ENCODE measurements around the gene COG5.

COG5 gene

GRCh38 chr7:107168233-107169119 is 395.2 kb downstream of the COG5 start, which contains the start of gene HBP1:
Gene HBP1, plus strand, starts transcription at chr7:107169003. Its CDS starts 10,891 bp downstream, at chr7:107179894.
- H2BK120ac ChIP-seq (ENCODE audit: insufficient read depth, low read length, poor library complexity), result peak within 1 kb of the TSS; percentile 83
- H2BK5ac ChIP-seq (ENCODE audit: low read depth, low read length, poor library complexity), result peak within 1 kb of the TSS; percentile 86
- H3K79me2 ChIP-seq (ENCODE audit: control insufficient read depth, insufficient read depth, low read length, poor library complexity), result peaks cover 5% of the 10 kb centered on the region
- H3K27ac ChIP-seq (ENCODE audit: low read depth, low read length), result peak within 1 kb of the TSS; percentile 93
- H3K4me1 ChIP-seq (ENCODE audit: control insufficient read depth in 1 of 2, insufficient read depth in 2 of 2, low read length in 2 of 2), result peaks cover 0 to 1% of the 10 kb centered on the region in 2 experiments
- H3K4me2 ChIP-seq (ENCODE audit: low read length), result peak within 1 kb of the TSS; percentile 94
- H4K12ac ChIP-seq (ENCODE audit: low read depth, low read length), result peak within 1 kb of the TSS; percentile 44
- H2AK5ac ChIP-seq (ENCODE audit: low read length), result peak within 1 kb of the TSS; percentile 88
- H4K8ac ChIP-seq (ENCODE audit: low read depth, low read length), result peak within 1 kb of the TSS; percentile 86
- no peaks in the 10 kb centered on the region for H3K9me3 ChIP-seq (ENCODE audit: insufficient read depth, low read depth, low read length)
- H3K79me1 ChIP-seq (ENCODE audit: low read length), result peaks cover 4% of the 10 kb centered on the region
- peak within 1 kb of the TSS; percentile 92 for H3K4ac ChIP-seq (ENCODE audit: low read depth, low read length)
- peak within 1 kb of the TSS; percentile 88 for H3K9ac ChIP-seq (ENCODE audit: low read length)
- H3K14ac ChIP-seq (ENCODE audit: low read length), result peak within 1 kb of the TSS; percentile 84
- H2AFZ ChIP-seq (ENCODE audit: insufficient read depth, low read length, poor library complexity), result peak within 1 kb of the TSS; percentile 86
- no peaks in the 10 kb centered on the region for H3K36me3 ChIP-seq (ENCODE audit: control insufficient read depth in 1 of 2, insufficient read depth in 2 of 2, low read length in 2 of 2)
- H4K91ac ChIP-seq (ENCODE audit: low read depth, low read length), result peak within 1 kb of the TSS; percentile 88
- no peaks in the 10 kb centered on the region for H3K27me3 ChIP-seq (ENCODE audit: insufficient read depth, low read length)
- H3K23ac ChIP-seq (ENCODE audit: low read length), result no peak within 1 kb of the TSS
- peak within 1 kb of the TSS; percentile 71 for H2BK12ac ChIP-seq (ENCODE audit: low read length)
- WGBS (ENCODE audit: extremely low coverage, insufficient coverage, insufficient read length), result no CpG with 5 or more reads among the region's 44 CpGs
- H3K18ac ChIP-seq (ENCODE audit: low read length), result peak within 1 kb of the TSS; percentile 92
- H3K4me3 ChIP-seq (ENCODE audit: low read depth, low read length), result peak within 1 kb of the TSS; percentile 99
- DNase-seq, result peak; percentile 100

DNA sequence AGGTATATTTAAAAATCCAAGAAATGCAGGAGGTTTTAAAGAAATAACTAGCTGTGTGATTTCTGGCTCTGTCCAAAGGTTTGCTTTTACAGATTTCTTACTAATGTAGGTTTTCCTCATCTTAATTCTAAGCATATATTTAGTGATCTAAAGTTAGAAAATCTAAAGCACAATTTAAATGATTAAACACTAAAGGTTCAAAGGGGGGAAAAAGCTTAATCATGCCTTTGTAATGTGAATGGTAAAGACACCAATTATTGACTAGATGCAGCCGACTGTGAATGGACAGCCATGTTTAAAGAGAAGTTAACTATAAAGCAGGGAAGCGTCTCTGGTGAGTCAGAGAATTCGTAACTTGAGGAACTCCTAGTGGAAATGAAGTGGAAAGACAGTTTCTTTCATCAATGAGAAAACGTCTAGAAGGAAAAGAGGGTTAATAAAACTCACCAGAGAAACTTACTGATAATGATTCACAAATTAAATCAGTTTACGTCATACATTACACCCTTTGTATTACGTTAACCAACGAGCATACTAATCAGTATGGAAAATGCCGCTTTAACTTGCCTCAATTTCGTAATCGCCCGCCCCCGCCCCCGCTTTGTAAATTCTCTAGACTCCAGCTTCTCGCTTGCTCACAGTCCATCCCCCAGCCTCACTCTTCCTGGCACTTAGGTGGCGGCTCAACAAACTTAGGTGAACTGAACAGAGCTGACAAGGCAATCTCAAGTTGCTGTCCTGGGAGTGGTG is 396.1 kb downstream of the COG5 start:
- peaks cover 4% of the 10 kb centered on the region for H3K79me1 ChIP-seq (ENCODE audit: low read length)
- no peak overlapping the region for H2BK12ac ChIP-seq (ENCODE audit: low read length)
- H4K12ac ChIP-seq (ENCODE audit: low read depth, low read length), result no peak overlapping the region
- no peaks in the 10 kb centered on the region for H3K27me3 ChIP-seq (ENCODE audit: insufficient read depth, low read length)
- peak overlapping the region; percentile 69 for H3K4me3 ChIP-seq (ENCODE audit: low read depth, low read length)
- no peak overlapping the region for H3K23ac ChIP-seq (ENCODE audit: low read length)
- peak; percentile 77 to 83 for DNase-seq
- peaks cover 5% of the 10 kb centered on the region for H3K79me2 ChIP-seq (ENCODE audit: control insufficient read depth, insufficient read depth, low read length, poor library complexity)
- WGBS (ENCODE audit: extremely low coverage, insufficient coverage, insufficient read length), result no CpG with 5 or more reads among the region's 15 CpGs
- no peak overlapping the region for H3K4ac ChIP-seq (ENCODE audit: low read depth, low read length)
- H3K9ac ChIP-seq (ENCODE audit: low read length), result peak overlapping the region; percentile 36
- no peak overlapping the region for H2BK5ac ChIP-seq (ENCODE audit: low read depth, low read length, poor library complexity)
- H2AFZ ChIP-seq (ENCODE audit: insufficient read depth, low read length, poor library complexity), result peak overlapping the region; percentile 3
- H3K18ac ChIP-seq (ENCODE audit: low read length), result no peak overlapping the region
- peak overlapping the region; percentile 2 for H4K91ac ChIP-seq (ENCODE audit: low read depth, low read length)
- no peak overlapping the region for H4K8ac ChIP-seq (ENCODE audit: low read depth, low read length)
- no peak overlapping the region for H2BK120ac ChIP-seq (ENCODE audit: insufficient read depth, low read length, poor library complexity)
- no peak overlapping the region for H3K14ac ChIP-seq (ENCODE audit: low read length)
- H3K27ac ChIP-seq (ENCODE audit: low read depth, low read length), result peak overlapping the region; percentile 24
- no peaks in the 10 kb centered on the region for H3K36me3 ChIP-seq (ENCODE audit: control insufficient read depth in 1 of 2, insufficient read depth in 2 of 2, low read length in 2 of 2)
- H3K4me2 ChIP-seq (ENCODE audit: low read length), result peak overlapping the region; percentile 78
- H2AK5ac ChIP-seq (ENCODE audit: low read length), result no peak overlapping the region
- no peaks in the 10 kb centered on the region for H3K9me3 ChIP-seq (ENCODE audit: insufficient read depth, low read depth, low read length)
- H3K4me1 ChIP-seq (ENCODE audit: control insufficient read depth in 1 of 2, insufficient read depth in 2 of 2, low read length in 2 of 2), result peaks cover 0 to 1% of the 10 kb centered on the region in 2 experiments

DNA sequence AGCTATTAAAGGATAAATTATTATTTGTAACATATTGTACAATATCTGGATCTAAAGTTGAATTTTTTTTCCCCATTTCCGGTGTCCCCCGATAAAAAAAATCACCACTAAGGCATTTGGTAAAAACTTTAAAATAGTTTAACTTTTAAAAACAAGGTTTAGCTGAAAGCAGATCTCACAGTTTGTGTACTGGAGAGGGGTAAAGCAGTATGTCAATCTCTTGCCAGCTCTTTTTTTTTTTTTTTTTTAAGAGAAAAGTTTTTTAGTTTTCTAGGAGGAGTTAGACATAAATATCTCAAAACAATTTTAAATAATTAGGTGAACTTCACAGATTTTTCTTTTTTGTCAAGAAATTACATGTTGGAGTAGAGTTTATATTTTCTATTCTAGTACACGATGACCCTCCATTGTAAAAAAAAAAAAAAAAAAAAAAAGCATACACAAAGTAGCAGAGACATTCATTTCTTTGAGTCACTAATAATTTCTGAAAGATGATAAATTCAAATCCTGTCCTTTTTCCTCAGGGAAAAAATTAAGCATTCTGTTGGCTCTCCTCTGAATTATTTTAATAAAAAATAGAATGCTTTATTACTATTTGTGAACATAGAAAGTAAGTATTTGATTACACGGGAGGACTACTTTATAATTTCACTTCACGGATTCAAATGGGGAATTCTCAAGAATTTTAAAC is 396.8 kb downstream of the COG5 start:
- no peak overlapping the region for H2BK120ac ChIP-seq (ENCODE audit: insufficient read depth, low read length, poor library complexity)
- H3K4me1 ChIP-seq (ENCODE audit: control insufficient read depth in 1 of 2, insufficient read depth in 2 of 2, low read length in 2 of 2), result peaks cover 0 to 1% of the 10 kb centered on the region in 2 experiments
- no peaks in the 10 kb centered on the region for H3K9me3 ChIP-seq (ENCODE audit: insufficient read depth, low read depth, low read length)
- DNase-seq, result no peak
- no peak overlapping the region for H2AFZ ChIP-seq (ENCODE audit: insufficient read depth, low read length, poor library complexity)
- H4K91ac ChIP-seq (ENCODE audit: low read depth, low read length), result no peak overlapping the region
- no peak overlapping the region for H2BK12ac ChIP-seq (ENCODE audit: low read length)
- no peaks in the 10 kb centered on the region for H3K27me3 ChIP-seq (ENCODE audit: insufficient read depth, low read length)
- WGBS (ENCODE audit: extremely low coverage, insufficient coverage, insufficient read length), result no CpG with 5 or more reads among the region's 5 CpGs
- H4K8ac ChIP-seq (ENCODE audit: low read depth, low read length), result no peak overlapping the region
- H3K4ac ChIP-seq (ENCODE audit: low read depth, low read length), result no peak overlapping the region
- H3K79me2 ChIP-seq (ENCODE audit: control insufficient read depth, insufficient read depth, low read length, poor library complexity), result peaks cover 5% of the 10 kb centered on the region
- H2AK5ac ChIP-seq (ENCODE audit: low read length), result no peak overlapping the region
- no peak overlapping the region for H3K9ac ChIP-seq (ENCODE audit: low read length)
- no peak overlapping the region for H2BK5ac ChIP-seq (ENCODE audit: low read depth, low read length, poor library complexity)
- H3K36me3 ChIP-seq (ENCODE audit: control insufficient read depth in 1 of 2, insufficient read depth in 2 of 2, low read length in 2 of 2), result no peaks in the 10 kb centered on the region
- H3K23ac ChIP-seq (ENCODE audit: low read length), result no peak overlapping the region
- H4K12ac ChIP-seq (ENCODE audit: low read depth, low read length), result no peak overlapping the region
- no peak overlapping the region for H3K4me3 ChIP-seq (ENCODE audit: low read depth, low read length)
- H3K4me2 ChIP-seq (ENCODE audit: low read length), result no peak overlapping the region
- no peak overlapping the region for H3K18ac ChIP-seq (ENCODE audit: low read length)
- H3K27ac ChIP-seq (ENCODE audit: low read depth, low read length), result no peak overlapping the region
- peaks cover 4% of the 10 kb centered on the region for H3K79me1 ChIP-seq (ENCODE audit: low read length)
- H3K14ac ChIP-seq (ENCODE audit: low read length), result no peak overlapping the region

- Histone ChIP-seq H2AFZ (ENCODE audit: insufficient read depth, low read length, poor library complexity) (no peak overlapping the region), H3K36me3 (ENCODE audit: control insufficient read depth in 1 of 2, insufficient read depth in 2 of 2, low read length in 2 of 2) (no peaks in the 10 kb centered on the region), H3K4me2 (ENCODE audit: low read length) (no peak overlapping the region), H3K14ac (ENCODE audit: low read length) (no peak overlapping the region), H3K23ac (ENCODE audit: low read length) (no peak overlapping the region), H3K18ac (ENCODE audit: low read length) (no peak overlapping the region), H3K79me2 (ENCODE audit: control insufficient read depth, insufficient read depth, low read length, poor library complexity) (no peaks in the 10 kb centered on the region), H3K4me3 (ENCODE audit: low read depth, low read length) (no peak overlapping the region), H3K27ac (ENCODE audit: low read depth, low read length) (no peak overlapping the region), H2BK120ac (ENCODE audit: insufficient read depth, low read length, poor library complexity) (no peak overlapping the region), H3K79me1 (ENCODE audit: low read length) (peaks cover 4% of the 10 kb centered on the region), H2AK5ac (ENCODE audit: low read length) (no peak overlapping the region), H3K4me1 (ENCODE audit: control insufficient read depth in 1 of 2, insufficient read depth in 2 of 2, low read length in 2 of 2) (no peaks in the 10 kb centered on the region), H2BK5ac (ENCODE audit: low read depth, low read length, poor library complexity) (no peak overlapping the region), H4K8ac (ENCODE audit: low read depth, low read length) (no peak overlapping the region), H3K9me3 (ENCODE audit: insufficient read depth, low read depth, low read length) (no peaks in the 10 kb centered on the region), H3K27me3 (ENCODE audit: insufficient read depth, low read length) (no peaks in the 10 kb centered on the region), H4K12ac (ENCODE audit: low read depth, low read length) (no peak overlapping the region), H4K91ac (ENCODE audit: low read depth, low read length) (no peak overlapping the region), H3K4ac (ENCODE audit: low read depth, low read length) (no peak overlapping the region), H2BK12ac (ENCODE audit: low read length) (no peak overlapping the region), H3K9ac (ENCODE audit: low read length) (no peak overlapping the region)
- WGBS (ENCODE audit: extremely low coverage, insufficient coverage, insufficient read length), result no CpG with 5 or more reads among the region's 3 CpGs
- DNase-seq, result no peak
Measured at GRCh38 chr7:107165341-107165740, 398.4 kb downstream of the COG5 start.
